ENCODE data around the gene AJUBA.
"Not testable (repeated sequence)": the region's sequence is repeated elsewhere in the genome, so short reads cannot be mapped to it uniquely, and the experiment has no call there.

The AJUBA gene

DNA sequence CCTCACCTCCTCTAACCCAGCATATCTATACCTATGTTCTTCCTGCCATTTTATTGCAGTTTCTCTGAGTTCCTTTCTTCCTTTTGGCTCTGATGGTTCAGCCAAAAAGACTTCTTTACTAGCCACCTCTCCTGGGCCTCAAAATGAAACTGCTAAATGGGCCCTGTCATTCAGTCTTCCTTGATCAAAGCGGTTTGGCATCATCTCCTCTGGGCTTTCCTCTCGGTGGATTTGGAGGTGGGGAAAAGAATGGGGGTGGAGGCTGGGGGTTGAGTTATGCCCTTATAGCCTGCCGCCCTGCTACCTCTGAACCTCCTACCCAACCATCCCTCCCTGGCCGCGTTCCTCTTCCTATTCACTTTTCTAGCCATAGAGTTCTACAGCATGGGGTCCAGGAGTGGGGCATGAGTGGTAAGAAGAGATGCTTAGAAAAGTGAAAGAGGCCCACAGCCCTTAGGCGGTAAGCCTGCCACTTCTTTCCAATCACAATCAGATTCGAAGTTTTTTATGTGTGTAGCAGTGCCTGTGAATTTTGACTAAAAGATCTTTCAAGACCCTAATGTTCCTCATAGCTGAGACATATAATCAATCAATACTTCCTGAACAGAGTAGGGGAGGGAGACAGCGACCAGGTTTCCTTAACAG is 2.5 kb downstream of the AJUBA start:
- DNase-seq (ENCODE audit: low read depth), result no peak

DNA sequence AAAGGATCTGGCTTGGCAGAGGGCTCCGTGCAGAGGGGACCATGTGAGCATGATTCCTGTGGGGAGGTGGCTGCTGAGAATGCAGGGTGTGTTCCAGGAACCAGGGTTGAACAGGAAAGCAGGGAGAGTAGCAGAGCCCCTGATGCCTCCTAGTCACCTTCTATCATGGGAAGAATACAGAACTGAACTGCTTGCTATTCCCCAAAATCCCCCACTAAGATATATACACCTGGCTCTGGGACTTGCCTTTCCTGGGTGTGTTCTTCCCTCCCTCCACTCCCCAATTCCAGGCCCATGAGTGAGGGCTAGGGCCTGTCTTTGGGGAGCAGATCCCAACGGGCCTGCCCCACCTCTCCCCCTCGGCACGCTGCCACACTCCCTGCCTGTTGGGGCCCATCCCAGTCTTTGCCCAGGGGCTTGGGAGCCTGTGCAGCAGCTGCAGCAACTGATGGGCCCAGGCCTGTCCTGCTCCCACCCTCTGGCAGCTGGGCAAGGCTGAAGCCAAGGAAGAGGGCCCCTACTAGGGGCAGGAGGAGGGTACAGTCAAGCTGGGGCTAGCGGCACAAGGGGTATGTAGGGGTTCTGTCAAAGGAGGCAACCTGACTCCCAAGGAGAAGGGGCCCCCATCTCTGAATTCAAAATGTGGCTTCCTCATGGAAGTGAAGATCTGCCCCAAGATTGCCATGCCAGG is 3.2 kb downstream of the AJUBA start:
- DNase-seq (ENCODE audit: low read depth), result no peak

DNA sequence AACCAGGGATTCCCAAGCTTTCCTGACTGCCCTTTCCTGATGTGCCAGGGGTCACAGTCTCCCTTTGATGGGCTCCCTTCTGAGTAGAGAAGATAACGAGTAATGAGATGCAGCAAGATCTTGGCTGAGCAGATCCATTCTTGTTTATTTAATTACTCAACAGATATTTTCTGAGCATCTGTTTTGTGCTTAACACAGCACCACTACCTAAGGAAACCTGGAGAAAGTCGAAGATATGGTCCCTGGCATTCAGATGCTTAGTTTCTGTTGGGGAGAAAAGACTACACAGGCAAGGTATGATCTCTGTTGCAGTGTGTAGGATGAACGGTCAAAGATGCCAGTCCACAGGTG is 3.9 kb downstream of the AJUBA start:
- no peak for DNase-seq (ENCODE audit: low read depth)

DNA sequence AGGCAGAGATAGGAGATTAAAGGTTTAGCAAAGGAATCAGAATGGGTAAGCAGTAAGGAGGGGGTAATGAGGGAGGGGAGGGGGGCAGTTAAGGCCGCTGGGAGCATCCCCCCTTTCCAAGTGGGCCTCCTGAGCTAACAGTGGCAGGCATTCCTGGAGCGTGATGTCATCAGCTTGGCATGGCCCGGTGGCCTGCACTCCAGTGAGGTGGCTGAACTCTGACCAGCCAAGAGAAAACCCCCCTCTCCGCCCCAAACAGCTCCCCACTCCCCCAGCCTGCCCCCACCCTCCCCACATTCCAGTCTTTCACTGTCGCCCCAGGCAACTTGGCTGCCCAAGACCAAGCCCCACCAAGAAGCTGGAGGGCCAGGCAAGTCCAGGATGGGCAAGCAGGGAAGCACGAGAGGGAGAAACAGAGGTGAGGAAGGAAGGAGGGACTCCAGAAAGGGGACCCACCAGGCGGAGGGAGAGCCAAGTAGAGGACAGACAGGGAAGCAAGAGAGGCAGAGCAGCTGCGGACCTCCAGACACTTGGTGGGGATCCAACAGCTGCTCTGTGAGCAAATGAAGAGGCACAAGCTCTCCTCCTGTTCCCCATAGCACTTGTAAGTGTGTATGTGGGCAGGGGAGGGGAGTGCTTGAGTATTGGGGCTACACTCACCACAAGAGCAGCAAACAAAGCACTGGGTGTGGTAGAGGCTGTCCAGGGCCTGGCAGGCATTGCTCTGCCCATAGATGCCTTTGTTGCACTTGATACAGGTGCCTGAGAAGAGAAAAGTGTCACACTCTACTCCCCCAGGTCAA is 4.5 kb downstream of the AJUBA start:
- DNase-seq (ENCODE audit: low read depth), result no peak

DNA sequence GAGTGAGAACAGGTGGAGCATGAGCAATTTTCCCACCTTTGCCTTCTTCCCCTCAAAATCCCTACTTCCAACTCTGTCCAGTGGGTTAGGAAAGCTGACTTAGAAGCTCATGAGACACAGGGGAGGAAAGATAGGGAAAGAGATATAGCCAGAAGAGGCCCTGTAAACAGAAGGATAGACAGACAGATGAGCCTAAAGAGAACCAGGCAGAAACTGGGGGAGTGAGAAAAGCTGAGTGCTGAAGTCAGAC is 5.0 kb downstream of the AJUBA start:
- no peak for DNase-seq (ENCODE audit: low read depth)

DNA sequence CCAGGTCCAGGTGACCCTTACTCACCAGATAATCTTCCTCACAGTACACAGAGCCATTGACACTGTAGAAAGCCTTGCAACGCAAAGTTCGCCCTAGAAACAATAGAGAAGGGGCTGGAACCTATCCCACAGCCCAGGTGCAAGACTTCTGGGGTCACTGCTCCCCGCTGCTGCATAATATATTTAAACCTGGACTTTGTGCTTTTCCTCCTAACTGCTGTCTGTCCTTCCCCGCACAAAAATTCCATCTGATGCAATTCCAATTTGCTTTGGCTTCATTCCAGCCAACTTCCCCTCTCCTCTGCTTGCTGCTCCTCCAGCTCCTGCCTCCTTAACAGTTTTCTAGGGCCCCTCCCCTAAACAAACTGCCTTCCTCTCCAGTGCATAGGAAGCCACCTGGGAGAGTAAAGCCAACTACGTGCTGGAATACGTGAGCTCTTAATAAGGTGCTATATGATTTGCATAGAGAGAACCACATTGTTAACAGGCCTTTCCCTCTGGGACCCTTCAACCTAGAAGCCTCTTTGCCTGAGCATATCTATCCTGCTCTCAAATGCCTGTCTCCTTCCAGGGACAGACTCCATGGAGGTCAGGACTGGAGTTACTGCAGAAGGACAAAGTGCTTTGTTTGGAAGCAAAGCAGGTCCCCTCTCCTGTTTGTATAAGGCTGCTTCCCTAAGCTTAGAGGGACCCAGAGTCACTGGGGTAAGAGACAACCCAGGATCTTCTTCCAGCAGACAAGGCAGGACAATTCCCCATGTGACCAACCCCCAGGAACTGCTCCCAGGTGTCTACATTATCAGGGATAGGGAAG is 5.5 kb downstream of the AJUBA start:
- no peak for DNase-seq (ENCODE audit: low read depth)

DNA sequence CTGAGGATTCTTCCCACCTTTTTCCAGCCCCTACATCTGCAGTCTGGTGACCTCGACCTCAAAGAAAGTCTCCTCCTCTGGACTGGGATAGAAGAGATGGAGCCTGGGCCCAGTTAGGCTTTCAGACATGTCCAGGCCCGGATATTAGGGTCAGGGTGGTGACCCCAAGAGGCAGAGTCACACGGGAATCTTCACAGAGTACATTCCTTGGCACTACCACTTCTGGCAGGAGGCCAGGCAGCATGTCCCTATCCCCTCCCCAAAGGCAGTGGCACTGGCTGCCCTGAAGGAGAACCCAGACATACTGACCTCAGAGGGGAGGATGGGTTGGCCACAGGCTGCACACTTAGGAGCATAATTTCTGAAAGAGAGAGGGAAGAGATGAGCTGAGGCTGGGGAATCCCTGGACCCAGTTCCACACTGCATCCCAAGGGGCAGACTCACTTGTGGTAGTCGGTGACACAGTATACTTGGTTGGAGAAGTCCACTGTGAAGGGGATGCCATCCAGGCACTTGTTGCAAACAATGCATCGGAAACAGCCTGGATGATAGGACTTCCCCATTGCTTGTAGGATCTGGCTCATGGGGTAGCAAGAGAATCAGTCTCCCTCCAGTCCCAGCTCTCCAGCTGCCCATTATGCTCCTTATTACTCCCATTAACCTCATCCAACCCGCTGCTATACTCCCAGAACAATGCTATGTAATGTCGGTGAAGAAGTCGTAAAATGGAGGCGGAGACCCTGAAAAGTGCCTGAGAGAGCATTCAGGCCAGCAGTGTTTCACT is 7.6 kb downstream of the AJUBA start:
- no peak for DNase-seq (ENCODE audit: low read depth)

DNA sequence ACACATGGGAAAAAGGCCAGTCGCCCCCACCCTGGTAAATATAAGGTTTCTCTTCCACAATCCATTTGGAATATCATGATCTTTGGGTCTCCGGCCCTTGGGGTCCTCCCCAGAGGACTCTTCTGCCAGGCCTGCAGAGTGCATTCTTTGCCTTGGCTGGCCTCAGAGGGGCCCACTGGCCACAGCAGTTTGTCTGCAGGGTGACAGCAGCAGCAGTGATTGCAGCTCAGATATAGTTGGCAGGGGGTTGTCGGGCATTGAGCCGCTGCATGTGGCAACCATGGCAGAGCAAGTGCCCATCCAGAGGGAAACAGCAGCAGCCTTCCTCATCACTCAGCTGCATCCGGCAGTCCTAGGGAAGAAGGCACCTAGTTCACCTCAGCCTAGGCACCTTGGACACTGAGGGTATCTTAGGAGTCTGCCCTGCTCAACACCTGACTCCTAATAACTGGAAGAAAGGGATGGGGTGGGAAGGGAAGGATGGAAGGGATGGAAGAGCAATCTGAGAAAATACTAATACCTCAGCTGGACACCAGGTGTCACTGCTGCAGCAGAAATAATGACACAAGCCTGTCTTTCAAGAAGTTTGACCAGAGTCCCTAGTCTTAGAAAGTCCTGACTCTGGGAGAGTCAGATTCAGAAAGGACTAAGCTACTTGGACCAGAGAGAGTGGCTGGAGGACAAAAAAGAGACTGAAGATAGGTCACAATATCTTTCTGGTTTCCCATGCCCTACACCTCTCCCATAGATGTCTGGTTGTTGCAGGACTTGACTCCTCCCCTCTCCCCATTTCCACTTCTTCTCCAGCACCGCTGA is 8.9 kb downstream of the AJUBA start:
- no peak for DNase-seq (ENCODE audit: low read depth)

DNA sequence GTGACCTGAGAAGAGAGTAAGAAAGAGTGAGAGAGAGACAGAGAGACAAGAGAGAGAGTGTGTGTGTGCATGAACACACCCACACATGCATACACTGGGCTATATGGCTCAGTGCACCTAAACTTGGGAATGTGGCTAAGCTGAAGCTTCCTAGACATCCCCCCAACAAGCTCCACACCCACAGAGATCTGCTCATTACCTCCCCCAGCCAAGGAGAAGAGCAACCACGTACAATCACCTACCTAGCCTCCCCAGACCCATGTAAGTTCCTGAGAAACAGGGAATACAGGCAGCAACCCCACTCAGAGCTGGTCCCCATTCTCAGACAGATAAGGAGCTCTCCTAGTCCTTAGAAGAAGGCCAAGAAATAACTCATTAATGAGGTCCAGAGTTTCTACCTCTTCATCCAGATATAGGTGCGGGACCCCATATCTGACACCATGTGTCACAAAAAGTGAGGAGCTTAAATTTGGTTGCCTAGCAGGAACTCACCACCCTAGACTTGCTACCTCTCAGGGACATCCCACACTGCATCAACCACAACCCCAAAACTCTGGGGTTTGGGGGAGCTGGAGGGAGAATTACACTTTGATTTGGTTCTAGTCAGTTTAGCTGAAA is 9.9 kb downstream of the AJUBA start:
- no peak for DNase-seq (ENCODE audit: low read depth)

DNA sequence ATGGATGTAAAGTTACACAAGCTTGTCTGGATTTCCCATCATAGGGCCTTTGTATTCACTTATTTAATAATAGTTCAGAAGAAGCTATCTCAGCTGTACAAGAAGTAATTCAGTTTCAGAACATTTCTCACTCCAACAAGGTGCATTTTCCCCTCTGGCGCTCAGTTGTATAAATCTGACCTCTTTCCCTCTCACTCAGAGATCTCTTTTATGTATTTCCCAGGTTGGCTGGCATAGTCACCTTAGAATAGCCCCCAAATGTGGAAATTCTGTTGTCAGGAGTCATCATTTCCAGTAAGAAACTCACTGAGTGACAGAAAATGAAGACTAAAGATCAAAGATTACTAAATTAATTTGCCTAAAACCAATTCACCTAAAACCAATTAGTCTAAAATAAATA is 11.2 kb downstream of the AJUBA start:
- no peak for DNase-seq (ENCODE audit: low read depth)

DNA sequence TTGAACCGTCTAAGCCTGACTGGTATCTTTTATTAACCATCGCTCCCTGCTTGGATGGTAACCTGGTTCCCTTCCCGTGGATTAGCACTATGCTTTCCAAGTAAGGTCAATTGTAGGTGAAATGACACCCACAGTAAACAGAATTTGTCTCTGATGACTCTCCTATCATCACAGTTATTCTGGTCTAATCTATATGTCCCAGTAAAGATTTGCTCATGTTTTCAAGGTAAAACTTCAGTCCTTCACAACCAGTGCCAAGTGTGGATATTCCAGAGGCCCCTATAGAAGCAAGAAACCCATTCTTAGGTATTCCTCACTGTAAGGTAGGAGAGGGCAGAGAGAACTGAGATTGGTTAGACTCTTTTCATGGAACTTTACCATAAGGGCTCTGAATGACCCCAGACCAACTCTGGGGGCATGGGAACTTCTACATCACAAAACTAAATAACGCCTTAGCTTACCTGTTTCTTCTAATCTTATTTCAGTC is 15.5 kb downstream of the AJUBA start:
- DNase-seq (ENCODE audit: low read depth), result no peak

DNA sequence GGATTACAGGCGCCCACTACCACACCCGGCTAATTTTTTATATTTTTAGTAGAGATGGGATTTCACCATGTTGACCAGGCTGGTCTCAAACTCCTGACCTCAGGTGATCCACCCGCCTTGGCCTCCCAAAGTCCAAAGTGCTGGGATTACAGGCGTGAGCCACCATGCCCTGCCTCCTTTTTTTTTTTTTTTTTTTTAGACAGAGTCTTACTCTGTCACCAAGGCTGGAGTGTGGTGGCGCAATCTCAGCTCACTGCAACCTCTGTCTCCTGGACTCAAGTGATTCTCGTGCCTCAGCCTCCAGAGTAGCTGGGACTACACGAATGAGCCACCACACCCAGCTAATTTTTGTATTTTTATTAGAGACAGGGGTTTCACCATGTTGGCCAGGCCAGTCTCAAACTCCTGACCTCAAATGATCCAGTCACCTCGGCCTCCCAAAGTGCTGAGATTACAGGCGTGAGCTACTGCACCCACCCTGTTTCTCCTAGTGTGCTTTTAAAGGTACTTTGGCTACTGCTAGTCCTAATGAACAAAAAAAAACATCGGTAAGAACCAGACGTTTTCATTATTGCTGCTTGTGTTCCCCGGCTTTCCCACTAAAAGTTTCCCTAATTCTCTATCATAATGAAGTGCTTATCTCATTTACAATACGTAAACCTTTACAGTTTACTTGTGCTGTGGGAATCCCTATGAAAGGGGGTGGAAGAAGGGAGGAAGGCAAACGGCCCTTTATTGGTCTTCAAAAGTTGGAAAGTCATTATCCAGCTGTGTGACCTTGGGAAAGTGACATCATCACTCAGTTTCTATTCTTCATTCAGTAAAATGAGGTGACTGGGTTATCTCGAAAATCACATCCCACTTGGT is 16.2 kb downstream of the AJUBA start:
- DNase-seq (ENCODE audit: low read depth), result not testable (repeated sequence)

DNA sequence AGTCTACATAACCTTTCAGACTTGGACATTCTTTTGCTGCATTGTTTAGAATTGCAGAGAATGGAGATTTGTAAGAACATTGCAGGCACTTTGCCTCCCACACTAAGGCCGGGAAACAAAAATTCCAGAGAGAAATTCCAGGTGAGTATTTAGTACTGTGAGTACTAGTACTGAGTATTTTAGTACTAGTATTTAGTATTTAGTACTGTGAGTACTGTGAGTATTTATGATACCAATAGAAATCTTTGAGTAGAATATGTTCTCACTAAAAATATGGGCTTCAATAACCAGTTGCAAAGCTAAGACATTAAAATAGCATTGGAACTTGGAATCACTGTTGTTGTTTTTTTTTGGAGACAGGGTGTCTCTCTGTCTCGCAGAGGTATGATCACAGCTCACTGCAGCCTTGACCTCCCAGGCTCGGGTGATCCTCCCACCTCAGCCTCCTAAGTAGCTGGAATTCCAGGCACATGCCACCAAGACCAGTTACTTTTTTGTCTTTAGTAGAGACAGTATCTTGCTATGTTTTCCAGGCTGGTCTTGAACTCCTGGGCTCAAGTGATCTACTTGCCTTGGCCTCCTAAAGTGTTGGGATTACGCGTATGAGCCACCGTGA is 20.2 kb downstream of the AJUBA start:
- DNase-seq (ENCODE audit: low read depth), result no peak

DNA sequence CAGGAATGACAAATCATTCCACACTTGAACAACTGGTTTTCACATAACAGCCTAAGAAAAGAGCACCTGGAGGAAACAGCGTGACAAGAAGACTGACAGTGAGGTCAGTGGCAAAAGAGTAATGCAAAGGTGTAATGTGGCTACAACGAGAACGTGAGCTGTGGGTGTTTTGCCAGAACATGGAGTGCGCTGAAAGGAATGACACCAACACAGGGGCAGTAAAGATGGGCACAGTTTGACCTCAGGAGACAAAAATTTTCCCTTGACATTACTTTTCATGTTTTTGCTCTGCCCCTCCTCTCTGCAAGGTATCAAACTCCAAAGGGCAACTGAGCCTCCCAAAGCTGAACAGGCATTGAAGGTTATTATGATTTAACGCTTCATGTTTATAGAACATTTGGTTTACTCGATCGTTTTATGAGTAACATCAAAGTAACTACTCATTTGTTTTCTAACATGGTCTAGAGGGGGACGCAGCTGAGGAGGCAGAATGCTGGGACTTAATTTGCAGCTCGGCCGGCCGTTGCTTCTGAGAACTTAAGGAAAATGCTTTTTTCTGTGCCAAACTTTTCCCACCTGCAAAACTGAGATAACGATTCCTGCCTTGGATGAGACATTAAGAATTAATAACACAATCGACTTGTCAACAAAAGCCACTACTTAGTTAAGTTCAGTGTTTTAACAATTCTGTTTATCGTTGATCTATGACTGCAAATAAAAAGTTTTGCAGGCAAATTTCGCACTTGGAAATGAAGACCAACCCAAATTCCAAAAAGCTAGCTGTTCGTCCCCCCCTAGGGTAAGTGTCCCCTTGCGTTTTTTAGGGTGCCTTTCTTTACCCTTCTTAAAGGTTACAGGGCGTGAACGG is 26.4 kb downstream of the AJUBA start:
- no peak for DNase-seq (ENCODE audit: low read depth)

DNA sequence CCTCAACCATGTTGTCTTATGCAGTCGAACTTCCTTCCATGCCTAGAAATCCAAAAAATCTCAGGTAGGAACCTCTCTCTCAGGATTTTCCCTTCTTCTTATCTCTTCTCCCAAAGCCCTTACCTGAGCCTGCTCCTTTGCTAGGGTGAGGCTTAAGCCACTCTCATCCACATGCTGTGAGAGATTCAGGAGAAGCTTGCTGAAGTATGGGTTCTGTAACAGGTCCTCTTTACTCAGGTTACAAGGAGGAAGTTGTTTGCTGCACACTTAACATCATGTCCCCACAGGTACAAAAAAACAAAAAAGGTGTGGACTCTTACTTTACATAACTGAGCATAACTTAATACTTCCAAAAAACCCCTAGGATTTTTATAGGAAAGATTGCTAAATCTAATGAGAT is 29.9 kb downstream of the AJUBA start:
- no peak for DNase-seq (ENCODE audit: low read depth)

DNA sequence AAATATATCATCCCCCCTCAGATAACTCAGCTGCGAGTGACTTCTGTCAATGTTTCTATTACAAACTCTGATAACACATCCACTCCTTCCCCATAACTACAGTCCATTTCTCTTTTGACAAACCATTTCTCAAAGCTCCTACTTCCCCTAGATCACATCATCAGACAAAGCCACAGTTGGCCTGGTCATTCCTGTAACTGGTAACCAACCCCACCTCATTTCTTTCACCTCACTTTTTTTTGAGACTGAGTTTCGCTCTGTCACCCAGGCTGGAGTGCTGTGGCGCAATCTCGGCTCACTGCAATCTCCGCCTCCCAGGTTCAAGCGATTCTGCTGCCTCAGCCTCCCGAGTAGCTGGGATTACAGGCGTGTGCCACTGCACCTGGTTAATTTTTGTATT is 30.6 kb downstream of the AJUBA start:
- DNase-seq (ENCODE audit: low read depth), result not testable (repeated sequence)

DNA sequence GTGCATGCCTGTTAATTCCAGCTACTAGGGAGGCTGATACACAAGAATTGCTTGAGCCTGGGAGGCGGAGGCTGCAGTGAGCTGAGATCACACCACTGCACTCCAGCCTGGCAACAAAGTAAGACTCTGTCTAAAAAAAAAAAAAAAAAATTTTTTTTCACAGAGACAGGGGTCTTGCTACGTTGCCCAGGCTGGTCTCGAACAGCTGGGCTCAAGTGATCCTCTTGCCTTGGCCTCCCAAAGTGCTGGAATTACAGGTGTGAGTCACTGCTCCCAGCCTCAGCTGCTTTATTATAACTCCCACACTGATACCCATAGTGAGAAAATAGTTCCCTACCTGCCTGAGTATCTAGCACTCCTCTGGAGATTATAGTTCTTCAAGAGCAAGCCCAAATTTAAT is 36.7 kb downstream of the AJUBA start:
- DNase-seq (ENCODE audit: low read depth), result no peak

DNA sequence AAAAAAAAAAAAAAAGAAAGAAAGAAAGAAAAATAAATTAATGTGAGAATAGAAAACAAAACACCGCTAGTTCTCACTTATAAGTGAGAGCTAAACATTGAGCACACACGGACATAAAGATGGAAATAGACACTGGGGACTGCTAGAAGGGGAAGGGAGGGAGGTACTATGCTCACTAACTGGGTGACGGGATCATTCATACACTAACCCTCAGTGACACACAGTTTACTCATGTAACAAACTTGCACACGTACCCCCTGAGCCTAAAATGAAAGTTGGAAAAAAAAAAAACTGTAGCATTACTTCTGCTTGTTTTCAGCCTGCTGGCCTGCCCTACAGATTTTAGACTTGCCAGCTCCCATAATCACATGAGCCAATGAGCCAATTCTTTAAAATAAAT is 42.7 kb downstream of the AJUBA start:
- DNase-seq (ENCODE audit: low read depth), result no peak
